Measurements from ENCODE around the gene GULP1.

GULP1 gene

DNA sequence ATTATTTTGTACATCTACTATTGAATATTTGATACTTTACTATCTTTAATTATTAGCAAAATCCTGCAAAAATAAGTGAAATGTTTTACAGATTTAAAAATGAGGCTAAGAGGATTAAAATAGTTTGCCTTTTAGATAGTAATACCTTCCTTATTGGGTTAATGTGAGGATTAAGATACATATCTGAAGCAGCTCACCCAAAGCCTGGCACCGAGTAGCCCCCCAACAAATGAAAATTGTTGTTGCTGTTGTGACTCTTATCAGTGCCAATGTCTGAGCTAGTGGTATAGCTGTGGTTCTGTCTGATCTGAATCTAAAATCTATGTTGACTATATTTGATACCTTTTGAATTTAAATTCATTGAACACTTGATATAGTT is 34.6 kb downstream of the GULP1 start:
- TF ChIP-seq RAD21 (IDR thresholded peaks at IDR 0.05; ENCODE audit: low read depth) (no peak), TEAD4 (IDR thresholded peaks at IDR 0.05) (no peak), TCF12 (IDR thresholded peaks at IDR 0.05; ENCODE audit: low read depth) (no peak), FOXM1 (IDR thresholded peaks at IDR 0.05; ENCODE audit: borderline replicate concordance, low read depth) (no peak), YY1 (IDR thresholded peaks at IDR 0.05; ENCODE audit: low read depth) (no peak)
- TF ChIP-seq, protein P1, sequence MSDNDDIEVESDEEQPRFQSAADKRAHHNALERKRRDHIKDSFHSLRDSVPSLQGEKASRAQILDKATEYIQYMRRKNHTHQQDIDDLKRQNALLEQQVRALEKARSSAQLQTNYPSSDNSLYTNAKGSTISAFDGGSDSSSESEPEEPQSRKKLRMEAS (IDR thresholded peaks at IDR 0.05): no peak

DNA sequence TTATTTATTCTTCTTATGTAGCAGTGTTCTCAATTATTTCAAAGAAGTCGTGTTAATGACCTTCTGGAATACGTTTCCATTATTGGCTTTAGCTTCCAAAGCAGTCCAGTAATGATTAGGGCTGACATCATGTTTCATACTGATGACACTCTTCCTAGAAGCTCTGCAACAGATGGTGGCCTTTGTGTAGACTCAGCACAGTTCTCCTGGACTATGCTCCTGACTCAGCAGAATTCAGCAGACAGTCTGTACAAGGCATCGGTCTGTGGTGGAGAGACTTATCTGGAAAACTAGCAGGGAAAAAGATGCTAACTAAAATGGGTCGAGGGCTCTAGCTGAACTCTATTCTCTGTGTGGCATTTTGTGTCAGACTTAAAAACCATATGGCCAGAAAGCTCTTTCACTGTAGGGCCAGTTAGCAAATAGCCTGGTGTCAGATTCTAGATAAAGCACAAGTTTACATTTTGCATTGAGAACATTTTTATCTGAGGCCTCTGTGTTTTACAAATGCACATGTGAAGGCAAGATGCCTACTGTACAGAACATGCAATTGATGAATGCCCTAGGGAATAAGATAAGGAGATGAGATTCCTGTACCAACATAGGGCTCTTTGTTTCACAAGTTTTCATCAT is 35.1 kb downstream of the GULP1 start:
- TF ChIP-seq NFIC (IDR thresholded peaks at IDR 0.05) (no peak), YY1 (IDR thresholded peaks at IDR 0.05; ENCODE audit: low read depth) (no peak), FOXM1 (IDR thresholded peaks at IDR 0.05; ENCODE audit: borderline replicate concordance, low read depth) (no peak), RAD21 (IDR thresholded peaks at IDR 0.05; ENCODE audit: low read depth) (no peak), CREB1 (IDR thresholded peaks at IDR 0.05; ENCODE audit: low read depth) (no peak), ZBTB7A (IDR thresholded peaks at IDR 0.05; ENCODE audit: low read depth) (no peak), CEBPB (IDR thresholded peaks at IDR 0.05) (no peak), EP300 (IDR thresholded peaks at IDR 0.05; ENCODE audit: borderline replicate concordance) (no peak), REST (IDR thresholded peaks at IDR 0.05; ENCODE audit: low read depth) (no peak), EGR1 (IDR thresholded peaks at IDR 0.05) (no peak), TAF1 (IDR thresholded peaks at IDR 0.05; ENCODE audit: low read depth) (no peak), USF1 (IDR thresholded peaks at IDR 0.05) (no peak), TCF12 (IDR thresholded peaks at IDR 0.05; ENCODE audit: low read depth) (no peak), TEAD4 (IDR thresholded peaks at IDR 0.05) (no peak)
- TF ChIP-seq, protein P1 (IDR thresholded peaks at IDR 0.05): no peak

DNA sequence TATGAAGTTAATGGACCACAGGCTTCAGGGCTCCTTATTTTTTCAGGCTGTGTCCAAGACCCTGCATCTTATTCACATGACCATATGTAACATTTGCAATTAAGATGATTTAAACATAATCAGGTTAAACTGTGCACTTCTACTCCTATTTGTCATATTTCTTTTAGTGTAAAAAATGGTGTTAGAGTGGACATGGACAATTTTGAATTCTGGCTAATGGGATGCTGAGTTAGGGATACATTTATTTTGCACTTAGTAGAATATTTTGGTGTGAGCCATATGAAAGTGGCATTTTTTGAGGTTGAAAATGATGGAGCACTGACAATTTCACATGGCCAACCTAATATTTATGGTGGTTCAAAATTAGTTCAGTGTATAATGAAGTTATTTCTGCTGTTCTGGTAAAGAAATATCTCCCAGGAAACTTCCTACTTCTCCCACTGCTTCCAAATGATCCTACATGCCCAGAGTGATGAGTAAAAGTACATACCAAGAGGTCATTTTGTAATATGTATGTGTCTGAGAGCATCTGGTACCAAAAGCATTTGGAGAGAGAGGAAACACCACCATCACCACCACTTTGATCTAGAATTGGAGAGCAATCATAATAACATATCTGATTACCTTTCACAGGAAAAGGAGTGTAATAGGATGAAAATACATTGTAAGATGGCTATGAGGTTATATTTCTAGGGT is 36.0 kb downstream of the GULP1 start:
- no peak for TF ChIP-seq USF1 (IDR thresholded peaks at IDR 0.05)
- TF ChIP-seq, protein P1 (IDR thresholded peaks at IDR 0.05): no peak
- TF ChIP-seq EGR1 (IDR thresholded peaks at IDR 0.05): no peak
- no peak for TF ChIP-seq NFIC (IDR thresholded peaks at IDR 0.05)
- TF ChIP-seq YY1 (IDR thresholded peaks at IDR 0.05; ENCODE audit: low read depth): no peak
- no peak for TF ChIP-seq TEAD4 (IDR thresholded peaks at IDR 0.05)
- no peak for TF ChIP-seq RAD21 (IDR thresholded peaks at IDR 0.05; ENCODE audit: low read depth)
- no peak for TF ChIP-seq ZBTB7A (IDR thresholded peaks at IDR 0.05; ENCODE audit: low read depth)
- TF ChIP-seq CREB1 (IDR thresholded peaks at IDR 0.05; ENCODE audit: low read depth): no peak
- no peak for TF ChIP-seq TCF12 (IDR thresholded peaks at IDR 0.05; ENCODE audit: low read depth)
- TF ChIP-seq TAF1 (IDR thresholded peaks at IDR 0.05; ENCODE audit: low read depth): no peak
- TF ChIP-seq EP300 (IDR thresholded peaks at IDR 0.05; ENCODE audit: borderline replicate concordance): no peak
- no peak for TF ChIP-seq REST (IDR thresholded peaks at IDR 0.05; ENCODE audit: low read depth)
- no peak for TF ChIP-seq FOXM1 (IDR thresholded peaks at IDR 0.05; ENCODE audit: borderline replicate concordance, low read depth)
- TF ChIP-seq CEBPB (IDR thresholded peaks at IDR 0.05): no peak

DNA sequence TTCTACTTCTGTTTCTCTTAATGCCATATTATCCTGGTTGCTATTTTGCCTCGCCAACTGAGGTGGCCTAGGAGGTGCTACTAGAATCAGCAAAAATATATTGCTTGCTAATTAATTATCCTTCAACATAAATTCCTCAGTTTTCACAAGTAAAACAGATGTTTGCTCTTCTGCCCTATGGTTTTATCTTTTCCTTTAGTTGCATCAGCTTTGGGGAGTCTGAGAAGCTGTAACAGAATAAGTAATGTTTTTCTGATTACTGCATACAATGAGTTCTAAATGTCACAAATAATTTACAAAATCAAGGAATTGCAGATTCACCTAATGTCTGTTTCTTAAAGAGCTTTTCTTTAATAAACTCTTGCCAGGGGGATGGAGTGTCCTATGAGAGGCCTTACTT is 36.7 kb downstream of the GULP1 start:
- TF ChIP-seq CREB1 (IDR thresholded peaks at IDR 0.05; ENCODE audit: low read depth): no peak
- TF ChIP-seq ZBTB7A (IDR thresholded peaks at IDR 0.05; ENCODE audit: low read depth): no peak
- no peak for TF ChIP-seq CEBPB (IDR thresholded peaks at IDR 0.05)
- TF ChIP-seq FOXM1 (IDR thresholded peaks at IDR 0.05; ENCODE audit: borderline replicate concordance, low read depth): no peak
- no peak for TF ChIP-seq USF1 (IDR thresholded peaks at IDR 0.05)
- TF ChIP-seq YY1 (IDR thresholded peaks at IDR 0.05; ENCODE audit: low read depth): no peak
- no peak for TF ChIP-seq TCF12 (IDR thresholded peaks at IDR 0.05; ENCODE audit: low read depth)
- no peak for TF ChIP-seq EP300 (IDR thresholded peaks at IDR 0.05; ENCODE audit: borderline replicate concordance)
- TF ChIP-seq NFIC (IDR thresholded peaks at IDR 0.05): no peak
- TF ChIP-seq, protein P1 (IDR thresholded peaks at IDR 0.05): no peak
- TF ChIP-seq EGR1 (IDR thresholded peaks at IDR 0.05): no peak
- TF ChIP-seq TAF1 (IDR thresholded peaks at IDR 0.05; ENCODE audit: low read depth): no peak
- TF ChIP-seq TEAD4 (IDR thresholded peaks at IDR 0.05): no peak
- no peak for TF ChIP-seq RAD21 (IDR thresholded peaks at IDR 0.05; ENCODE audit: low read depth)
- no peak for TF ChIP-seq REST (IDR thresholded peaks at IDR 0.05; ENCODE audit: low read depth)

Measured in Ishikawa (cell line).